ENCODE data around the gene AIF1L.
"Not testable (repeated sequence)": the region's sequence is repeated elsewhere in the genome, so short reads cannot be mapped to it uniquely, and the experiment has no call there.

AIF1L gene

DNA sequence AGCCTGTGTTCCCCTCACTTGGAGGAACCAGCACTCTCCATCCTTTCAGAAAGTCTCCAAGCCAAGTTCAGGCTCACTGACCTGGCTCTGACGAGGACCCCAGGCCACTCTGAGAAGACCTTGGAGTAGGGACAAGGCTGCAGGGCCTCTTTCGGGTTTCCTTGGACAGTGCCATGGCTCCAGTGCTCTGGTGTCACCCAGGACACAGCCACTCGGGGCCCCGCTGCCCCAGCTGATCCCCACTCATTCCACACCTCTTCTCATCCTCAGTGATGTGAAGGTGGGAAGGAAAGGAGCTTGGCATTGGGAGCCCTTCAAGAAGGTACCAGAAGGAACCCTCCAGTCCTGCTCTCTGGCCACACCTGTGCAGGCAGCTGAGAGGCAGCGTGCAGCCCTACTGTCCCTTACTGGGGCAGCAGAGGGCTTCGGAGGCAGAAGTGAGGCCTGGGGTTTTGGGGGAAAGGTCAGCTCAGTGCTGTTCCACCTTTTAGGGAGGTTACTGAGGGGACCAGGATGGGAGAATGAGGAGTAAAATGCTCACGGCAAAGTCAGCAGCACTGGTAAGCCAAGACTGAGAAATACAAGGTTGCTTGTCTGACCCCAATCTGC lies 24.4 kb downstream of the AIF1L start:
- DNase-seq (ENCODE audit: low spot score): no peak

DNA sequence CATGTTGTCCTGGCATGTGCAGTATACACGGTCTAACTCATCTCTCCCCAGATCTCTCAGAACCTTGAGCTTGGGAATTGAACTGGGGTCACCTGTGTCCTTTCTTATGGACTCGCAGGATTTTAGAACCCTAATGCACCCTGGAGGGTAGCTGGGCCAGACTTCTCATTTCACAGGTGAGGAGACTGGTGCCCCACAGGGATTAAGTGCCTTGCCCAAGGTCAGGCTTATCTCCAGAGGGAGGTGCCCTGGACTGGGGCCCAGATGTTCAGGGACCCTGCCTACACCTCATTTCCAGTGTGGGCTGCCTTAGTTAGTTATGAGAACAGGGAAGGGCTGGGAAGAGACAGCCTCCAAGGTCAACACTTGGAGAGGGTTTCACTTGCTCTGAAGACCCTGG lies 25.0 kb downstream of the AIF1L start:
- DNase-seq (ENCODE audit: low spot score): no peak

- no peak for DNase-seq (ENCODE audit: low spot score)
Observed at GRCh38 chr9:131122158-131122557, 25.8 kb downstream of the AIF1L start.

DNA sequence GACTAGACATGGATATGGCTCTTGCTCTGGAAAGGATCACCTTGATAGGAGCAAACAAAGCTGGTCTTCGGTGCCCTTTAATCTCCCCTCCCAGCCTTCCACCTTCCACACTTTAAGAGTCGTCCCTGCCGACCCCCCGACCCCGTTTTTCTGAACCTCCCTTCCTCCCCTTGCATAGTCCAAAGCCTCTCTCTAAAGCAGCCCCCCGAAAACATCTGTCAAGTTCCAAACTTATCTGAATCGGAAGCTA lies 28.6 kb downstream of the AIF1L start:
- DNase-seq (ENCODE audit: low spot score): no peak

GRCh38 chr9:131125288-131126058 lies 29.1 kb downstream of the AIF1L start, which contains the start of gene NUP214:
Gene NUP214, plus strand, starts transcription at chr9:131125586. Its CDS starts 119 bp downstream, at chr9:131125705.
- DNase-seq (ENCODE audit: low spot score): peak; percentile 98

DNA sequence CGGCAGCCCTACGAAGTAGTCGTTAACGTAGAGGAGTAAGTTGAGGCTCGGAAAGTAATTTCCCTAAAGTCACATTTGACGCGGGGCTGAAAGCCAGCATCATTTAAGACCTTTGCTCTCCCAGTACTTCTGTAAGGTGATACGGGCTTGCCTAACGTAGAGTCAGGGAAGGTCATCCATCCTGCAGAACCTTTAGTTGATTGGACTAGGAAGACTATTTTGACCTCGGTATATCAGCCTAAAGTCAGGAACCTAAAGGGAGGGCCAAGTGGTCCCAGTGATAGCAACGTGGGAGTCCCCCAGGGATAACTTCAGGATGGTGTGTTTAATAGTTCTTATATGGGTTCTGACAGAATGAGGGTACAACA lies 29.7 kb downstream of the AIF1L start:
- DNase-seq (ENCODE audit: low spot score): no peak

GRCh38 chr9:131129183-131129582 lies 32.9 kb downstream of the AIF1L start:
- DNase-seq (ENCODE audit: low spot score): no peak

DNA sequence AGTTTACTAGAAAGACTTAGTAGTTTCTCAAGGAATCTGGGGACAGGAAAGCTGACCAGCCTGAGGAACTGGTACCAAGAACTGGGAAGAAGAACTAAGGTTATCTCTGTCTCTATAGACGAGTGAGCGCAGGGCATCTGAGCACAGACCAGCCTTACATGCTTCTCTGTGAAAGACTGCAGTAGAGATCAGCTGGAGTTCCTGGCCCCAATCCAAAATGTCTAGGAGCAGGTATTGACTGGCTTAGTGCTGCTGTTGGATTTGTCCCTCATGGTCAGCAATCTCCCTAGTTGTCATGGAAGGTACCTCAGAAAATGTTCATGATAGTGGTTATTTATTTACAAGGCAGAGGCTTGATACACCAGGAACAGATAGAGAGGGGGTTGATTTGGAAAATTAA lies 42.3 kb downstream of the AIF1L start:
- no peak for DNase-seq (ENCODE audit: low spot score)

- DNase-seq (ENCODE audit: low spot score): no peak
Observed at GRCh38 chr9:131140112-131140511, 43.8 kb downstream of the AIF1L start.

- no peak for DNase-seq (ENCODE audit: low spot score)
Observed at GRCh38 chr9:131140550-131140949, 44.2 kb downstream of the AIF1L start.

DNA sequence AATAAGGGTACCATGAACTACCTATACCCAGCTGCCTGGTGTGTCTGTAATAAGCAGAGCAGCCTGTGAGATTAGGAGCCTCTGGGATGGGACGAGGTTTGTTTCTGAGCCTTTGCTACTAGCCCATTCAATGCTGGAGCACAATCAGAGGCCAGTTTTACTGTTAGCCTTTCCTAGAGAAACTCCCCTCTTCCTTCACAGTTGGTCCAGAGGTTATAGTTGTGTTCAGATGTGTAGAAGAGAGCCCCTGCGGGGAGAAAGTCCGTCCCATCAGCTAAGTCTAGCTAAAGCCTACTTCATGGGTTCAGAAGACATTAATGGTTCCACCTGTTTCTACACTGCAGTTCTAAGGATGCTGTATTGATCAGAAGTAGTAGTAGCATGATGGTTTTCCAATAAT lies 45.8 kb downstream of the AIF1L start:
- no peak for DNase-seq (ENCODE audit: low spot score)

DNA sequence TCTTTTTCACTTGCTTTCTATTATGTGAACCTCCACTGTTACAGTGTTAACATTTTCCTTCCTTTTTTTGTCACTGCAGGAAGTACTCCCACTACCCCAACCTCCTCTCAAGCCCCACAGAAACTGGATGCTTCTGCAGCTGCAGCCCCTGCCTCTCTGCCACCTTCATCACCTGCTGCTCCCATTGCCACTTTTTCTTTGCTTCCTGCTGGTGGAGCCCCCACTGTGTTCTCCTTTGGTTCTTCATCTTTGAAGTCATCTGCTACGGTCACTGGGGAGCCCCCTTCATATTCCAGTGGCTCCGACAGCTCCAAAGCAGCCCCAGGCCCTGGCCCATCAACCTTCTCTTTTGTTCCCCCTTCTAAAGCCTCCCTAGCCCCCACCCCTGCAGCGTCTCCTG lies 47.9 kb downstream of the AIF1L start:
- no peak for DNase-seq (ENCODE audit: low spot score)

- DNase-seq (ENCODE audit: low spot score): no peak
Observed at GRCh38 chr9:131145245-131145644, 48.9 kb downstream of the AIF1L start.

GRCh38 chr9:131146186-131146585 lies 49.9 kb downstream of the AIF1L start:
- no peak for DNase-seq (ENCODE audit: low spot score)

GRCh38 chr9:131148276-131148675 lies 51.9 kb downstream of the AIF1L start:
- no peak for DNase-seq (ENCODE audit: low spot score)

GRCh38 chr9:131148966-131149687 lies 52.8 kb downstream of the AIF1L start:
- DNase-seq (ENCODE audit: low spot score): no peak

GRCh38 chr9:131149688-131150053 lies 53.3 kb downstream of the AIF1L start:
- DNase-seq (ENCODE audit: low spot score): no peak

DNA sequence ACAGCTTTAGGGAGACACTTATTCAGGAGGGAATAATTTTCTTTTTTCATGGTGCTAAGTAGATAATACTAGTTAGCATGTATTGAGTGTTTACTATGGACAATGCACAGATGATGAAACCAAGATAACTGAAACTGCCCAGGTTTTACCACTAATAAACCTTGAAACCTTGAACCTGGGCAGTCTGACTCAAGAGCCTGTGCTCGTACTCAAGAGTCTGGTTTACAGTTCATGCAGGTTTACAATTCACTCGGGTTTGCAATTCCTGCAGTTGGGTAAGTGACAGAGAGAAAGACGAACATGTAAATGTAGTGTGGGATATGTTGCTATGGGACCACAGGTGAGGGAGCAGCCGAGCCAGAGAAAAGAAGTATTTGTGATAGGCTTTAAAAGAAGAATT lies 57.3 kb downstream of the AIF1L start:
- no peak for DNase-seq (ENCODE audit: low spot score)

GRCh38 chr9:131158673-131159072 lies 62.3 kb downstream of the AIF1L start:
- DNase-seq (ENCODE audit: low spot score): not testable (repeated sequence)

GRCh38 chr9:131160416-131161112 lies 64.2 kb downstream of the AIF1L start:
- DNase-seq (ENCODE audit: low spot score): no peak

- no peak for DNase-seq (ENCODE audit: low spot score)
Observed at GRCh38 chr9:131161585-131161984, 65.3 kb downstream of the AIF1L start.

DNA sequence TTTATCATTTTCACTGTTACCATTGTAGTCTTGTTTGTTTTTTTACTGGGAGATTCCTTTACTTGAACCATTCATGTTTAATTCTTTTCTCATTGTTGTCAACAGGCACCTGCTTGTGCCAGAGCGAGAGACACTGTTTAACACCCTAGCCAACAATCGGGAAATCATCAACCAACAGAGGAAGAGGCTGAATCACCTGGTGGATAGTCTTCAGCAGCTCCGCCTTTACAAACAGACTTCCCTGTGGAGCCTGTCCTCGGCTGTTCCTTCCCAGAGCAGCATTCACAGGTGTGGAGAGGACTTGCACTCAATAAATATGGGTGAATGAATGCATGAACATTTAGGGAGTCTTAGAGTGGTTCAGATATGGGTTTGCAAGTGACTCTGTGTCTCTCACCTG lies 66.6 kb downstream of the AIF1L start:
- DNase-seq (ENCODE audit: low spot score): no peak

GRCh38 chr9:131165523-131165922 lies 69.2 kb downstream of the AIF1L start:
- no peak for DNase-seq (ENCODE audit: low spot score)

All from putamen (tissue), 1 donor.